Heart left ventricle (tissue), 16 donors: ENCODE measurements around the gene FAM131A. TPM values are rescaled to one million over a fixed set of nuclear protein-coding genes. Genes with fewer than 3 reads are reported as not detected.
A peak's percentile ranks its signal among the peaks of the same experiment; 100 is the strongest.

Experiments used
- ATAC-seq, 4 donors: fragments of 200-7000 bp; cut with Tn5 transposase; one replicate each; pipeline ENCODE4 v1.9.1; 2020 to 2022; ENCODE audit warnings: moderate library complexity in 4 of 4, mild to moderate bottlenecking in 3 of 4, moderate number of reproducible peaks in 1 of 4
- DNase-seq, 5 donors: peaks; one replicate each; pipeline ENCODE4 v3.0.0-alpha.2; 2020
- H3K27ac ChIP-seq, 12 donors: fragments of 200-600 bp; sonication (generic) in 4 of 12; one replicate each; pipeline versions ENCODE4 v1.5.0 to v1.8.0; 2016 to 2022; ENCODE audit warnings: mild to moderate bottlenecking in 2 of 12
- H3K27me3 ChIP-seq, 9 donors: fragments of 200-600 bp; sonication (generic) in 2 of 9; one replicate each; pipeline versions ENCODE4 v1.5.1 to v1.8.0; 2016 to 2022; ENCODE audit warnings: mild to moderate bottlenecking in 3 of 9
- H3K36me3 ChIP-seq, 9 donors: fragments of 200-600 bp; sonication (generic) in 2 of 9; one replicate each; pipeline versions ENCODE4 v1.5.0 to v1.8.0; 2018 to 2022; ENCODE audit warnings: mild to moderate bottlenecking in 2 of 9
- H3K4me1 ChIP-seq, 12 donors: fragments of 200-600 bp; sonication (generic) in 4 of 12; one replicate each; pipeline versions ENCODE4 v1.5.0 to v1.8.0; 2016 to 2022; ENCODE audit warnings: mild to moderate bottlenecking in 3 of 12
- H3K4me3 ChIP-seq, 12 donors: fragments of 200-600 bp; sonication (generic) in 4 of 12; one replicate each; pipeline versions ENCODE4 v1.5.0 to v1.8.0; 2017 to 2022; ENCODE audit warnings: mild to moderate bottlenecking in 9 of 12, moderate library complexity in 4 of 12
- H3K9me3 ChIP-seq, 12 donors: fragments of 200-600 bp; sonication (generic) in 4 of 12; one replicate each; pipeline versions ENCODE4 v1.5.0 to v1.8.0; 2016 to 2022; ENCODE audit warnings: mild to moderate bottlenecking in 1 of 12
- CTCF ChIP-seq, 12 donors: fragments of 200-600 bp; sonication (generic) in 4 of 12; IDR thresholded peaks; one replicate each; pipeline versions ENCODE4 v1.5.0 to v1.8.0; 2018 to 2022; ENCODE audit warnings: antibody characterized with exemption in 12 of 12, mild to moderate bottlenecking in 5 of 12
- POLR2A ChIP-seq, 2 donors: fragments of 450-650 bp; IDR thresholded peaks; one replicate each; pipeline ENCODE4 v1.6.1; 2017; ENCODE audit warnings: antibody characterized with exemption in 2 of 2, mild to moderate bottlenecking in 2 of 2, moderate library complexity in 2 of 2
- WGBS, 4 donors: extraction: QIAGEN DNeasy Blood & Tissue Kit in 2 of 4; methylation state at CpG; one replicate each; pipeline versions ENCODE4 v1.1.5 to v1.1.7; 2013 to 2018; 5-methylcytosine and 5-hydroxymethylcytosine counted together
- intact Hi-C, 10 donors: fragments of 100-400 bp; cut with DNase I; formaldehyde crosslinking; loops; one replicate each; pipeline versions ENCODE4 v1.11.1 to v1.14.2; 2022
- polyA plus RNA-seq, 2 donors: library from polyadenylated mRNA; stranded (reverse); fragments of 200-250 nt; gene quantifications; one replicate each; pipeline ENCODE4 v1.2.3, GENCODE V29; 2013
- total RNA-seq, 9 donors: library from RNA; depleted of rRNA in 2 of 9; stranded (reverse); fragments of >200 nt in 2 of 9; fragmentation: NEBNext Ultra II Directional in 3 of 9; extraction: Animal tissue kit (Norgen Biotek cat#: 25700) in 3 of 9; gene quantifications; one replicate each; pipeline versions ENCODE4 v1.1.0 to v1.2.4, GENCODE V29; 2016 to 2023
- donor health status: ischemic (EF 13 %, LVEDD 7.1; RV severe dilation, severe dysfunction).
- donor health status: healthy with polysubstance abuse.
- donor health status: DM: no; HTN: yes; CAD: no.
- donor health status: DM: no; HTN: no; CAD: no.
- donor health status: ischemic (EF 25% LVEDD 6.9; RV normal size, moderate dysfunction).
- donor health status: ischemic (EF 25% LVEDD 5.7; RV mildly dilated, moderate dysfunction).
- donor health status: healthy.
- donor health status: DM: yes; HTN: yes; CAD: no.
- donor health status: ischemic (EF 35%, LVEDD 5.7; RV mildly dilated, moderate dysfunction).
- donor health status: nonischemic (EF 11% LVEDD 7.7; RV severe dilation, severe dysfunction).
- donor health status: DM: yes; HTN: yes; CAD: no.
- donor health status: PGD.
- donor health status: ischemic (EF 29% LVEDD 5.4; RV normal size, mild dysfunction).
- donor health status: nonischemic (EF 23%, LVEDD 6.1; RV moderate dilation, normal function).

FAM131A gene
- total and polyA plus RNA-seq, 11 donors: 21.9 to 53.2 (median 30.9) TPM

GRCh38 chr3:184349563-184350470 is 12.4 kb downstream of the FAM131A start:
- Histone ChIP-seq H3K36me3 (peaks cover 0 to 19% (median 12%) of the 10 kb centered on the region in 9 donors), H3K27ac (no peak overlapping the region), H3K27me3 (no peaks in the 10 kb centered on the region), H3K4me1 (peaks cover 0 to 11% (median 8%) of the 10 kb centered on the region in 12 donors), H3K4me3 (no peak overlapping the region), H3K9me3 (no peaks in the 10 kb centered on the region)
- 79 to 84% (median 82%) methylated on average over 10 of the region's 10 CpGs for WGBS, 4 donors
- intact Hi-C loops: loop anchor here in 1 of 10 donors (5.0 kb wide), 1 partner anchor 48 kb away; no protein-coding TSS in a partner anchor
- ATAC-seq: no peak
- TF ChIP-seq POLR2A (IDR thresholded peaks at IDR 0.05): no peak
- no peak for TF ChIP-seq CTCF (IDR thresholded peaks at IDR 0.05)
- peak in 1 of 5 donors; percentile 24 for DNase-seq

- DNase-seq: no peak
- H3K9me3 ChIP-seq: no peaks in the 10 kb centered on the region
Measured at GRCh38 chr3:184350618-184351017, 13.2 kb downstream of the FAM131A start.

GRCh38 chr3:184351511-184352148 is 14.2 kb downstream of the FAM131A start:
- ATAC-seq (no peak), DNase-seq (no peak)
- peaks cover 0 to 4% (median 0%) of the 10 kb centered on the region in 12 donors for H3K4me1 ChIP-seq
- H3K4me3 ChIP-seq: no peak overlapping the region
- intact Hi-C loops: no loop called here
- H3K36me3 ChIP-seq: peaks cover 0 to 9% (median 3%) of the 10 kb centered on the region in 9 donors
- WGBS, 4 donors: 55 to 64% (median 60%) methylated on average over 9 of the region's 9 CpGs
- H3K9me3 ChIP-seq: no peaks in the 10 kb centered on the region
- no peak for TF ChIP-seq CTCF (IDR thresholded peaks at IDR 0.05)
- TF ChIP-seq POLR2A (IDR thresholded peaks at IDR 0.05): no peak
- no peaks in the 10 kb centered on the region for H3K27me3 ChIP-seq
- no peak overlapping the region for H3K27ac ChIP-seq

More at GRCh38 chr3:184350618-184351017, 13.2 kb downstream of the FAM131A start:
- WGBS, 4 donors: 93 to 95% (median 94%) methylated on average over 6 of the region's 6 CpGs
- H3K4me1 ChIP-seq: peaks cover 0 to 8% (median 4%) of the 10 kb centered on the region in 12 donors
- no peak overlapping the region for H3K27ac ChIP-seq
- TF ChIP-seq CTCF (IDR thresholded peaks at IDR 0.05): no peak
- no peak for TF ChIP-seq POLR2A (IDR thresholded peaks at IDR 0.05)
- no peak overlapping the region for H3K4me3 ChIP-seq
- ATAC-seq: no peak
- intact Hi-C loops: no loop called here
- no peaks in the 10 kb centered on the region for H3K27me3 ChIP-seq
- H3K36me3 ChIP-seq: peaks cover 0 to 13% (median 8%) of the 10 kb centered on the region in 9 donors
